Neural progenitor cell (in vitro differentiated cells): ENCODE results near the gene RIC8B. TPM values are rescaled to one million over a fixed set of nuclear protein-coding genes. Genes with fewer than 3 reads are reported as not detected.

Experiments used
- DNase-seq: peaks from one replicate; pipeline ENCODE4 v3.0.0-alpha.2; 2016; ENCODE audit warnings: low spot score
- H2AFZ ChIP-seq: fragments of 200-600 bp; sonication (generic); replicated peaks from 2 replicates; pipeline ENCODE4 v1.6.1; 2016; ENCODE audit warnings: antibody characterized with exemption
- H3F3A ChIP-seq: fragments of 200-600 bp; sonication (generic); 2 replicates; pipeline ENCODE4 v1.6.1; 2016; ENCODE audit warnings: antibody characterized with exemption, low read depth
- H3K27ac ChIP-seq: fragments of 200-600 bp; sonication (generic); 2 replicates; pipeline ENCODE4 v1.5.1; 2016; ENCODE audit warnings: mild to moderate bottlenecking
- H3K27me3 ChIP-seq: fragments of 200-600 bp; sonication (generic); 2 replicates; pipeline ENCODE4 v1.6.1; 2016; ENCODE audit warnings: mild to moderate bottlenecking, moderate library complexity
- H3K36me3 ChIP-seq: fragments of 200-600 bp; sonication (generic); 2 replicates; pipeline ENCODE4 v1.5.1; 2016
- H3K4me1 ChIP-seq: fragments of 200-600 bp; sonication (generic); 2 replicates; pipeline ENCODE4 v1.6.1; 2016; ENCODE audit warnings: mixed run types
- H3K4me2 ChIP-seq: fragments of 200-600 bp; sonication (generic); 2 replicates; pipeline ENCODE4 v1.6.1; 2016
- H3K4me3 ChIP-seq: fragments of 200-600 bp; sonication (generic); 2 replicates; pipeline ENCODE4 v1.5.1; 2016
- H3K79me2 ChIP-seq: fragments of 200-600 bp; sonication (generic); 2 replicates; pipeline ENCODE4 v1.6.1; 2016; ENCODE audit warnings: low read depth
- H3K9ac ChIP-seq: fragments of 200-600 bp; sonication (generic); 2 replicates; pipeline ENCODE4 v1.6.1; 2016
- H3K9me3 ChIP-seq: fragments of 200-600 bp; sonication (generic); 2 replicates; pipeline ENCODE4 v1.5.1; 2016; ENCODE audit warnings: low read depth
- H4K20me1 ChIP-seq: fragments of 200-600 bp; sonication (generic); 2 replicates; pipeline ENCODE4 v1.6.1; 2016; ENCODE audit warnings: low read depth
- H3K27ac Mint-ChIP-seq: 3 replicates; pipeline ENCODE4 v1.8.0; 2021; ENCODE audit warnings: mixed read lengths
- H3K27me3 Mint-ChIP-seq: 2 replicates; pipeline ENCODE4 v1.8.0; 2022; ENCODE audit warnings: low read depth, mild to moderate bottlenecking, inconsistent platforms, moderate library complexity, mixed read lengths; ENCODE audit not compliant: insufficient read depth
- H3K36me3 Mint-ChIP-seq: 3 replicates; pipeline ENCODE4 v1.8.0; 2021; ENCODE audit warnings: mixed read lengths
- H3K4me1 Mint-ChIP-seq: 3 replicates; pipeline ENCODE4 v1.8.0; 2021; ENCODE audit warnings: mixed read lengths
- H3K4me3 Mint-ChIP-seq: 3 replicates; pipeline ENCODE4 v1.8.0; 2021; ENCODE audit warnings: mild to moderate bottlenecking, moderate library complexity, mixed read lengths
- H3K9me3 Mint-ChIP-seq: 3 replicates; pipeline ENCODE4 v1.8.0; 2020; ENCODE audit warnings: mixed read lengths
- EZH2 ChIP-seq: fragments of 200-600 bp; sonication (generic); IDR thresholded peaks from 2 replicates; pipeline ENCODE4 v1.6.1; 2017; ENCODE audit warnings: antibody characterized with exemption, mild to moderate bottlenecking, moderate library complexity
- EZH2phosphoT487 ChIP-seq: fragments of 200-600 bp; sonication (generic); IDR thresholded peaks from 2 replicates; pipeline ENCODE4 v1.6.1; 2017; ENCODE audit warnings: antibody characterized with exemption
- total RNA-seq: library from RNA; depleted of rRNA; stranded (reverse); fragments of >200 nt; gene quantifications from 2 replicates; pipeline ENCODE4 v1.2.3, GENCODE V29; 2015; ENCODE audit warnings: low replicate concordance
- TF ChIP-seq, protein P1 (sequence below): fragments of 200-600 bp; sonication (generic); IDR thresholded peaks from 2 replicates; pipeline ENCODE4 v1.5.1; 2017; ENCODE audit warnings: antibody characterized with exemption, mild to moderate bottlenecking

RIC8B gene
- total RNA-seq, 1 donor from 2014 or later: 33.2 TPM

DNA sequence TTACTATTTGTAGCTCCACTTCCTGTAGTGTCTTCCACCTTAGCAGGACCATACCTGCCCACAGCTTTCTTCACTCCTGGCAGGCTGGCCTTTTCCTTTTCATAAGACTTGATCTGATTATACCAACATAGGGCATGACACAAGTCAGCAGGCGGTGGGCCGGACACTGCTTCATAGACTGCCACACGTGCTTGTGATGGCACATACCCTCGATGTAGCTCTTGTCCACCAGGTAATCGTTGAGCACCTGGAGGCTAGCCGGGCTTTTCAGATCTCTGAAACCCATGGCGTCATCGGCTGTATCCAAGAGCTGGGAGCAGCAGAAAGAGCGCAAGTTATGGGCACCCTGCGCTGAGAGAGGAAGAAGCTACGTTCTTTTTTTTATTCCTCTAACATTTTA is 127.6 kb downstream of the RIC8B start:
- H2AFZ ChIP-seq: no peak overlapping the region
- Mint-ChIP-seq H3K27ac (no peak overlapping the region), H3K36me3 (no peaks in the 10 kb centered on the region), H3K4me3 (no peak overlapping the region), H3K4me1 (peaks cover 54% of the 10 kb centered on the region), H3K9me3 (peaks cover 3% of the 10 kb centered on the region), H3K27me3 (peaks cover 12% of the 10 kb centered on the region)
- no peaks in the 10 kb centered on the region for H3K36me3 ChIP-seq
- TF ChIP-seq EZH2phosphoT487 (no peak), EZH2 (no peak)
- TF ChIP-seq, protein P1, sequence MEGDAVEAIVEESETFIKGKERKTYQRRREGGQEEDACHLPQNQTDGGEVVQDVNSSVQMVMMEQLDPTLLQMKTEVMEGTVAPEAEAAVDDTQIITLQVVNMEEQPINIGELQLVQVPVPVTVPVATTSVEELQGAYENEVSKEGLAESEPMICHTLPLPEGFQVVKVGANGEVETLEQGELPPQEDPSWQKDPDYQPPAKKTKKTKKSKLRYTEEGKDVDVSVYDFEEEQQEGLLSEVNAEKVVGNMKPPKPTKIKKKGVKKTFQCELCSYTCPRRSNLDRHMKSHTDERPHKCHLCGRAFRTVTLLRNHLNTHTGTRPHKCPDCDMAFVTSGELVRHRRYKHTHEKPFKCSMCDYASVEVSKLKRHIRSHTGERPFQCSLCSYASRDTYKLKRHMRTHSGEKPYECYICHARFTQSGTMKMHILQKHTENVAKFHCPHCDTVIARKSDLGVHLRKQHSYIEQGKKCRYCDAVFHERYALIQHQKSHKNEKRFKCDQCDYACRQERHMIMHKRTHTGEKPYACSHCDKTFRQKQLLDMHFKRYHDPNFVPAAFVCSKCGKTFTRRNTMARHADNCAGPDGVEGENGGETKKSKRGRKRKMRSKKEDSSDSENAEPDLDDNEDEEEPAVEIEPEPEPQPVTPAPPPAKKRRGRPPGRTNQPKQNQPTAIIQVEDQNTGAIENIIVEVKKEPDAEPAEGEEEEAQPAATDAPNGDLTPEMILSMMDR: no peak
- no peak overlapping the region for H3K4me2 ChIP-seq
- no peaks in the 10 kb centered on the region for H3F3A ChIP-seq
- no peaks in the 10 kb centered on the region for H4K20me1 ChIP-seq
- no peaks in the 10 kb centered on the region for H3K9me3 ChIP-seq
- peaks cover 20% of the 10 kb centered on the region for H3K4me1 ChIP-seq
- H3K27me3 ChIP-seq: peaks cover 43% of the 10 kb centered on the region
- H3K79me2 ChIP-seq: no peaks in the 10 kb centered on the region
- no peak for DNase-seq
- no peak overlapping the region for H3K9ac ChIP-seq
- no peak overlapping the region for H3K4me3 ChIP-seq
- no peak overlapping the region for H3K27ac ChIP-seq

DNA sequence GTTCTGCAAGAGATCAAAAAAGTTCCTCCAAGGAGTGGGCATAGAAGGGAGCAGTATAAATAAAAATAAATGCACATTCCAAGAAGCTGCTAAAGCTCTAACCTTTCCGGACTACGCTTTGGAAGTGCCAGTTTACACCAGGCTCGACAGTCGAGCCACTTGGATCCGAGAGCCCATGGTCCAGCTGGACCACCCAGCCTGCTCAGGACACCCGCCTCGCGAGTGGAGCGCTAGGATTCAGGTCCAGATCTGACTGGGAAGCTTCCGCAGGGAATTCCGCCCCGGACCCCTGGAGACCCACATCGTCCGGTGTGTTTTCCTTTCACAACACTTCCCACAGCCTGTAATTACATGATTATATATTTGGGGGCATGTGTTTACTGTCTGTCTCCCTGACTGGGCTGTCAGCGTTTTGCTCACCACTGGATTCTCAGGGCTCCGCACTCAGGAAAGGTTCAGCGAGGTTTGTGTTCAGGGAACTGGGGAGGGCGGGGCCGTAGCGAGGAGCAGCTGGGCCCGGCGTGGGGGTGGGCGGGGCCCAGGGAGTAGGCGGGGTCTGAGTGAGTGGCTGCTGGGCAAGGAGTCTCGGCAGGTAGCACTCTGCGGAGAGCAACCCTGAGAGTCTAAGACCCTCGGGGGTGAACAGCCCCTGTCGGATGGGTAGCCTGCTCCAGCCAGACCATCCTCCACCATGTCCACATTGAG is 128.9 kb downstream of the RIC8B start:
- TF ChIP-seq, protein P1: no peak
- TF ChIP-seq EZH2phosphoT487: no peak
- no peak for TF ChIP-seq EZH2
- no peaks in the 10 kb centered on the region for H3F3A ChIP-seq

DNA sequence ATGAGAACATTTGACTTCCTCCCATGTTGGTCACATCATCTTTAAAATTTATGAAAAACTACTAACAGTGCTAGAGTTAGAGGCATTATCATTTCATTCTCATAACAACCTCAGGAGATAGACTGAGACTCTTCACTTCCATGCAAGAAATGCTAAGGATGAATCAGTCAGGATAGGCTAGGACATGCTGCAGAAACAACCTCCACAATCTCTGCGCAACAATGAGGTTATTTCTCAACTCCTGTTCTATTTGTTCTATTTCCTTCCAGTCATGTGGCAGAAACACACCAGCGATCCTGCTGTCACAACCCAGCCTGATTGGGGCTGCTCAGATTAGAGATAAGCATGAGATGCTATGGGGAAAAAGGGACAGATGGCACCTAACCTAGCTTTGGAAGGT is 132.2 kb downstream of the RIC8B start:
- Histone ChIP-seq H3K4me1 (peaks cover 7% of the 10 kb centered on the region), H3K27ac (no peak overlapping the region), H3K4me2 (no peak overlapping the region), H3K27me3 (peaks cover 31% of the 10 kb centered on the region), H3K9ac (no peak overlapping the region), H3K9me3 (no peaks in the 10 kb centered on the region), H3F3A (no peaks in the 10 kb centered on the region), H3K79me2 (no peaks in the 10 kb centered on the region), H3K4me3 (no peak overlapping the region), H4K20me1 (no peaks in the 10 kb centered on the region), H3K36me3 (no peaks in the 10 kb centered on the region), H2AFZ (no peak overlapping the region)
- TF ChIP-seq EZH2: no peak
- no peak for DNase-seq
- no peaks in the 10 kb centered on the region for H3K36me3 Mint-ChIP-seq
- H3K4me1 Mint-ChIP-seq: peaks cover 26% of the 10 kb centered on the region
- peaks cover 3% of the 10 kb centered on the region for H3K9me3 Mint-ChIP-seq
- H3K4me3 Mint-ChIP-seq: no peak overlapping the region
- no peak overlapping the region for H3K27ac Mint-ChIP-seq
- peaks cover 6% of the 10 kb centered on the region for H3K27me3 Mint-ChIP-seq

More for the DNA sequence above, 128.9 kb downstream of the RIC8B start:
- Histone ChIP-seq H3K27ac (no peak overlapping the region), H3K9me3 (no peaks in the 10 kb centered on the region), H3K4me1 (peaks cover 12% of the 10 kb centered on the region), H3K79me2 (no peaks in the 10 kb centered on the region), H3K36me3 (no peaks in the 10 kb centered on the region), H3K4me3 (peak overlapping the region; percentile 58), H2AFZ (peak overlapping the region; percentile 95), H3K9ac (no peak overlapping the region), H3K27me3 (peaks cover 43% of the 10 kb centered on the region), H3K4me2 (peak overlapping the region; percentile 95), H4K20me1 (no peaks in the 10 kb centered on the region)
- Mint-ChIP-seq H3K9me3 (peaks cover 3% of the 10 kb centered on the region), H3K27me3 (peaks cover 13% of the 10 kb centered on the region), H3K27ac (no peak overlapping the region), H3K36me3 (no peaks in the 10 kb centered on the region), H3K4me1 (peaks cover 43% of the 10 kb centered on the region), H3K4me3 (peak overlapping the region; percentile 74)
- peak; percentile 93 for DNase-seq

DNA sequence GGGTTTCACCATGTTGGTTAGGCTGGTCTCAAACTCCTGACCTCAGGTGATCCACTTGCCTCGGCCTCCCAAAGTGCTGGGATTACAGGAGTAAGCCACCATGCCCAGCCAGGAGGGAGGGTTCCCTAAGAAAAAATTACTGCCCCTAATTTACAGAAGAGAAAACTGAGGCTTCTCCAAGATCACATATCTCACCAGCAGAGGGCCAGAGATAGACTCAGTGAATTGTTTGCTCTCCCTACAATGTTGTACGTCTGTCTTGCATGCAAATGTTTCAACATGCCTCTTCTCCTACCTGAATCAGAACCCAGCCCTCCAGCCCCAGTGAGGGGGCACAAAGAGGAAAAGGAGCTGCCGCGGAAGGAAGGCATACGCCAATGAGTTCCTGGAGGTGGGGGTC is 132.9 kb downstream of the RIC8B start:
- Histone ChIP-seq H3K4me1 (peaks cover 7% of the 10 kb centered on the region), H3F3A (no peaks in the 10 kb centered on the region), H3K4me3 (no peak overlapping the region), H3K4me2 (no peak overlapping the region), H2AFZ (no peak overlapping the region), H4K20me1 (no peaks in the 10 kb centered on the region), H3K36me3 (no peaks in the 10 kb centered on the region), H3K9ac (no peak overlapping the region), H3K79me2 (no peaks in the 10 kb centered on the region), H3K27me3 (peaks cover 24% of the 10 kb centered on the region), H3K9me3 (no peaks in the 10 kb centered on the region), H3K27ac (no peak overlapping the region)
- DNase-seq: no peak
- Mint-ChIP-seq H3K4me1 (peaks cover 21% of the 10 kb centered on the region), H3K9me3 (peaks cover 3% of the 10 kb centered on the region), H3K27ac (no peak overlapping the region), H3K27me3 (peaks cover 6% of the 10 kb centered on the region), H3K36me3 (no peaks in the 10 kb centered on the region), H3K4me3 (no peak overlapping the region)
- TF ChIP-seq EZH2: no peak
- no peak for TF ChIP-seq EZH2phosphoT487
- TF ChIP-seq, protein P1: no peak
